Sigmoid colon (tissue), 7 donors: ENCODE data around the gene DNAJC17. TPM values are rescaled to one million over a fixed set of nuclear protein-coding genes. Genes with fewer than 3 reads are reported as not detected.

ENCODE experiments used
- DNase-seq: peaks from one replicate; pipeline ENCODE4 v3.0.0-alpha.2; 2019
- H3K27ac ChIP-seq, 4 donors: fragments of 200-600 bp; sonication (generic); one replicate each; pipeline ENCODE4 v1.5.1; 2016 to 2019; ENCODE audit warnings: mild to moderate bottlenecking in 1 of 4
- H3K27me3 ChIP-seq, 3 donors: fragments of 200-600 bp; sonication (generic); one replicate each; pipeline ENCODE4 v1.5.1; 2019; ENCODE audit warnings: mild to moderate bottlenecking in 1 of 3
- H3K36me3 ChIP-seq, 4 donors: fragments of 200-600 bp; sonication (generic); one replicate each; pipeline ENCODE4 v1.5.1; 2016 to 2019
- H3K4me1 ChIP-seq, 4 donors: fragments of 200-600 bp; sonication (generic); one replicate each; pipeline ENCODE4 v1.5.1; 2017 to 2019
- H3K4me3 ChIP-seq, 4 donors: fragments of 200-600 bp; sonication (generic); one replicate each; pipeline ENCODE4 v1.5.1; 2017 to 2019; ENCODE audit warnings: mild to moderate bottlenecking in 2 of 4, moderate library complexity in 1 of 4
- H3K9me3 ChIP-seq, 4 donors: fragments of 200-600 bp in 3 of 4; sonication (generic) in 3 of 4; one replicate each; pipeline versions ENCODE4 v1.5.1 to v1.6.1; 2013 to 2019
- EP300 ChIP-seq, 4 donors: sonication (generic); formaldehyde crosslinking; IDR thresholded peaks; one replicate each; pipeline ENCODE4 v1.6.1; 2017; ENCODE audit warnings: antibody characterized with exemption in 4 of 4
- POLR2A ChIP-seq, 2 donors: fragments of 450-650 bp; IDR thresholded peaks; one replicate each; pipeline ENCODE4 v1.6.1; 2016; ENCODE audit warnings: antibody characterized with exemption in 2 of 2, mild to moderate bottlenecking in 2 of 2, moderate library complexity in 2 of 2
- POLR2AphosphoS5 ChIP-seq, 4 donors: sonication (generic); formaldehyde crosslinking; IDR thresholded peaks; one replicate each; pipeline ENCODE4 v1.6.1; 2017; ENCODE audit warnings: antibody characterized with exemption in 4 of 4
- WGBS, 2 donors: extraction: QIAGEN DNeasy Blood & Tissue Kit; methylation state at CpG; one replicate each; pipeline ENCODE4 v1.1.7; 2013; 5-methylcytosine and 5-hydroxymethylcytosine counted together
- intact Hi-C: fragments of 100-400 bp; cut with DNase I; formaldehyde crosslinking; loops from one replicate; pipeline ENCODE4 v1.15.1; 2023
- polyA plus RNA-seq, 3 donors: library from polyadenylated mRNA; stranded (reverse); fragments of 200-250 nt; gene quantifications; one replicate each; pipeline ENCODE4 v1.2.3, GENCODE V29; 2013
- total RNA-seq, 4 donors: library from RNA; depleted of rRNA; stranded (reverse); fragments of >200 nt; gene quantifications; one replicate each; pipeline ENCODE4 v1.1.0, GENCODE V29; 2016
- TF ChIP-seq, protein P1 (sequence below), 4 experiments: fragments of 450-650 bp in 3 of 4; fragments of 200-600 bp in 1 of 4; IDR thresholded peaks; one replicate each; pipeline ENCODE4 v1.5.1; 2016 to 2019; ENCODE audit warnings: antibody characterized with exemption in 4 of 4, mild to moderate bottlenecking in 3 of 4, moderate library complexity in 2 of 4
- donor health status: healthy with polysubstance abuse.
- donor health status: Bipolar disorder and iron deficiency.
- donor health status: healthy.

The DNAJC17 gene
- total and polyA plus RNA-seq, 7 donors = 9.1 to 56.4 (median 25.8) TPM

GRCh38 chr15:40846841-40847222 lies 39.6 kb upstream of the DNAJC17 start:
- intact Hi-C loops = no loop called here
- Histone ChIP-seq H3K4me3 (no peak overlapping the region), H3K27ac (peak overlapping the region in 2 of 4 donors; percentile 7 to 17), H3K9me3 (no peaks in the 10 kb centered on the region), H3K27me3 (peaks cover 22 to 57% (median 35%) of the 10 kb centered on the region in 3 donors), H3K36me3 (no peaks in the 10 kb centered on the region), H3K4me1 (peaks cover 0 to 19% (median 18%) of the 10 kb centered on the region in 4 donors)
- no peak for TF ChIP-seq EP300 (IDR thresholded peaks at IDR 0.05)
- no peak for TF ChIP-seq POLR2A (IDR thresholded peaks at IDR 0.05)
- no peak for TF ChIP-seq POLR2AphosphoS5 (IDR thresholded peaks at IDR 0.05)
- TF ChIP-seq, protein P1, sequence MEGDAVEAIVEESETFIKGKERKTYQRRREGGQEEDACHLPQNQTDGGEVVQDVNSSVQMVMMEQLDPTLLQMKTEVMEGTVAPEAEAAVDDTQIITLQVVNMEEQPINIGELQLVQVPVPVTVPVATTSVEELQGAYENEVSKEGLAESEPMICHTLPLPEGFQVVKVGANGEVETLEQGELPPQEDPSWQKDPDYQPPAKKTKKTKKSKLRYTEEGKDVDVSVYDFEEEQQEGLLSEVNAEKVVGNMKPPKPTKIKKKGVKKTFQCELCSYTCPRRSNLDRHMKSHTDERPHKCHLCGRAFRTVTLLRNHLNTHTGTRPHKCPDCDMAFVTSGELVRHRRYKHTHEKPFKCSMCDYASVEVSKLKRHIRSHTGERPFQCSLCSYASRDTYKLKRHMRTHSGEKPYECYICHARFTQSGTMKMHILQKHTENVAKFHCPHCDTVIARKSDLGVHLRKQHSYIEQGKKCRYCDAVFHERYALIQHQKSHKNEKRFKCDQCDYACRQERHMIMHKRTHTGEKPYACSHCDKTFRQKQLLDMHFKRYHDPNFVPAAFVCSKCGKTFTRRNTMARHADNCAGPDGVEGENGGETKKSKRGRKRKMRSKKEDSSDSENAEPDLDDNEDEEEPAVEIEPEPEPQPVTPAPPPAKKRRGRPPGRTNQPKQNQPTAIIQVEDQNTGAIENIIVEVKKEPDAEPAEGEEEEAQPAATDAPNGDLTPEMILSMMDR (IDR thresholded peaks at IDR 0.05) = no peak
- no peak for DNase-seq

GRCh38 chr15:40845511-40846284 lies 38.4 kb upstream of the DNAJC17 start:
- intact Hi-C loops = no loop called here
- H3K9me3 ChIP-seq = no peaks in the 10 kb centered on the region
- DNase-seq = no peak
- WGBS, 2 donors = 16 to 74% methylated on average over 8 of the region's 8 CpGs
- H3K4me3 ChIP-seq = peak overlapping the region in 1 of 4 donors; percentile 41
- H3K27me3 ChIP-seq = peaks cover 22 to 58% (median 35%) of the 10 kb centered on the region in 3 donors
- no peak overlapping the region for H3K27ac ChIP-seq
- no peaks in the 10 kb centered on the region for H3K36me3 ChIP-seq
- H3K4me1 ChIP-seq = peaks cover 0 to 19% (median 18%) of the 10 kb centered on the region in 4 donors
- TF ChIP-seq EP300 (IDR thresholded peaks at IDR 0.05) = no peak
- peak in 1 of 2 donors; percentile 68 for TF ChIP-seq POLR2A (IDR thresholded peaks at IDR 0.05)

DNA sequence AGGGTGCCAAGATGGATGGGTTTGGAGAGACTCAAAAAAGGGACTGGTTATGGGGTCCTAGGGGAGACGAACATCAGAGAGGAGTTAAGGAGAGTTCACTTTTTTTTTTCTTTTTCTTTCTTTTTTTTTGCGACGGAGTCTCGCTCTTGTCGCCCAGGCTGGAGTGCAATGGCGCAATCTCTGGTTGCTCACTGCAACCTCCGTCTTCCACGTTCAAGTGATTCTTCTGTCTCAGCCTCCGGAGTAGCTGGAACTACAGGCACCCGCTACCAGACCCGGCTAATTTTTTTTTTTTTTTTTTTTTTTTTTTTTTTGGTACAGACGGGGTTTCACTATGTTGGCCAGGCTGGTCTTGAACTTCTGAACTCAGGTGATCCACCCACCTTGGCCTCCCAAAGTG lies 37.8 kb upstream of the DNAJC17 start:
- Histone ChIP-seq H3K4me3 (peak overlapping the region in 3 of 4 donors; percentile 41 to 43 (median 43)), H3K4me1 (peaks cover 0 to 19% (median 18%) of the 10 kb centered on the region in 4 donors), H3K36me3 (no peaks in the 10 kb centered on the region), H3K27ac (peak overlapping the region in 1 of 4 donors; percentile 56), H3K27me3 (peaks cover 22 to 58% (median 35%) of the 10 kb centered on the region in 3 donors), H3K9me3 (no peaks in the 10 kb centered on the region)
- WGBS, 2 donors = 13 to 53% methylated on average over 12 of the region's 12 CpGs
- no peak for DNase-seq
- TF ChIP-seq, protein P1 (IDR thresholded peaks at IDR 0.05) = no peak
- TF ChIP-seq EP300 (IDR thresholded peaks at IDR 0.05) = no peak
- intact Hi-C loops = no loop called here

- H3K4me1 ChIP-seq = peaks cover 0 to 19% (median 18%) of the 10 kb centered on the region in 4 donors
- H3K27ac ChIP-seq = peak overlapping the region in 2 of 4 donors; percentile 0 to 56
- WGBS, 2 donors = 0 to 1% methylated on average over 28 of the region's 28 CpGs
- H3K9me3 ChIP-seq = no peaks in the 10 kb centered on the region
- peaks cover 22 to 58% (median 35%) of the 10 kb centered on the region in 3 donors for H3K27me3 ChIP-seq
- no peak for DNase-seq
- no peaks in the 10 kb centered on the region for H3K36me3 ChIP-seq
- peak overlapping the region in 3 of 4 donors; percentile 41 to 43 (median 43) for H3K4me3 ChIP-seq
- intact Hi-C loops = no loop called here
- no peak for TF ChIP-seq POLR2AphosphoS5 (IDR thresholded peaks at IDR 0.05)
- no peak for TF ChIP-seq EP300 (IDR thresholded peaks at IDR 0.05)
- TF ChIP-seq POLR2A (IDR thresholded peaks at IDR 0.05) = no peak
- TF ChIP-seq, protein P1 (IDR thresholded peaks at IDR 0.05) = no peak
These were observed 37.4 kb upstream of the DNAJC17 start for GRCh38 chr15:40844696-40845030.

- peak within 1 kb of the TSS in 3 of 4 donors; percentile 41 to 43 (median 43) for H3K4me3 ChIP-seq
- no peaks in the 10 kb centered on the region for H3K9me3 ChIP-seq
- H3K27ac ChIP-seq = peak within 1 kb of the TSS in 2 of 4 donors; percentile 0 to 56
- H3K4me1 ChIP-seq = peaks cover 0 to 19% (median 18%) of the 10 kb centered on the region in 4 donors
- H3K27me3 ChIP-seq = peaks cover 22 to 58% (median 35%) of the 10 kb centered on the region in 3 donors
- 1% methylated on average over 89 of the region's 89 CpGs for WGBS, 2 donors
- no peaks in the 10 kb centered on the region for H3K36me3 ChIP-seq
- TF ChIP-seq, protein P1 (IDR thresholded peaks at IDR 0.05) = no peak
- peak in 1 of 2 donors; percentile 47 for TF ChIP-seq POLR2A (IDR thresholded peaks at IDR 0.05)
- no peak for DNase-seq
- intact Hi-C loops = no loop called here
These were observed 36.8 kb upstream of the DNAJC17 start, which contains the start of gene SPINT1 for GRCh38 chr15:40843885-40844695. SPINT1 (plus strand) TSS chr15:40844048; CDS start chr15:40844555, 507 bp downstream.
